ENCODE results near the gene FARS2. TPM values are rescaled to one million over a fixed set of nuclear protein-coding genes. Genes with fewer than 3 reads are reported as not detected.

Gene FARS2
- total RNA-seq, 2 experiments from 2014 or later = 13.8 to 14.3 TPM

GRCh38 chr6:5657684-5658430 is 396.5 kb downstream of the FARS2 start:
- Histone ChIP-seq H3K4me1 (ENCODE audit: insufficient read depth, low read length, poor library complexity, severe bottlenecking) (no peaks in the 10 kb centered on the region), H3K9me2 (ENCODE audit: insufficient read depth, low read length) (no peaks in the 10 kb centered on the region), H4K20me1 (ENCODE audit: insufficient read depth, low read length) (no peaks in the 10 kb centered on the region), H3K9me3 (ENCODE audit: low read length) (no peaks in the 10 kb centered on the region), H2AFZ (ENCODE audit: low read length) (no peak overlapping the region), H3K79me2 (ENCODE audit: insufficient read depth, low read depth, low read length) (no peaks in the 10 kb centered on the region), H3K4me3 (ENCODE audit: low read depth, low read length, poor library complexity, severe bottlenecking) (no peak overlapping the region), H3K4me2 (ENCODE audit: low read length) (no peak overlapping the region), H3K27ac (ENCODE audit: low read depth, low read length, poor library complexity, severe bottlenecking) (no peak overlapping the region), H3K36me3 (ENCODE audit: insufficient read depth, low read length) (no peaks in the 10 kb centered on the region)
- no peak for DNase-seq (ENCODE audit: low spot score)
- no peak for TF ChIP-seq CTCF (conservative IDR thresholded peaks at IDR 0.05; ENCODE audit: low read length)
- no peak for TF ChIP-seq EZH2phosphoT487 (IDR thresholded peaks at IDR 0.05; ENCODE audit: borderline replicate concordance, low read depth, low read length)
- intact Hi-C loops (cut with micrococcal nuclease; ENCODE audit: unreplicated experiment) = no loop called here
- BruUV-seq (replicated peaks) = no TSS peak
- ChIA-PET CTCF (ENCODE audit: unreplicated experiment) (no interaction called here), POLR2A (no interaction called here)

- intact Hi-C loops (cut with micrococcal nuclease; ENCODE audit: unreplicated experiment) = no loop called here
- TF ChIP-seq EZH2phosphoT487 (IDR thresholded peaks at IDR 0.05; ENCODE audit: borderline replicate concordance, low read depth, low read length) = no peak
- no peak for TF ChIP-seq CTCF (conservative IDR thresholded peaks at IDR 0.05; ENCODE audit: low read length)
- no peaks in the 10 kb centered on the region for H3K4me1 ChIP-seq (ENCODE audit: insufficient read depth, low read length, poor library complexity, severe bottlenecking)
- no peak overlapping the region for H3K4me2 ChIP-seq (ENCODE audit: low read length)
- H3K9me3 ChIP-seq (ENCODE audit: low read length) = no peaks in the 10 kb centered on the region
- no TSS peak for BruUV-seq (replicated peaks)
- no peak for DNase-seq (ENCODE audit: low spot score)
- H3K4me3 ChIP-seq (ENCODE audit: low read depth, low read length, poor library complexity, severe bottlenecking) = no peak overlapping the region
- POLR2A ChIA-PET = interaction anchor here (1.1 kb wide), 1 partner anchor 18 kb away, joined by 4 read pairs; no protein-coding TSS in a partner anchor
- H2AFZ ChIP-seq (ENCODE audit: low read length) = no peak overlapping the region
- no peaks in the 10 kb centered on the region for H3K36me3 ChIP-seq (ENCODE audit: insufficient read depth, low read length)
- H3K9me2 ChIP-seq (ENCODE audit: insufficient read depth, low read length) = no peaks in the 10 kb centered on the region
- no peaks in the 10 kb centered on the region for H4K20me1 ChIP-seq (ENCODE audit: insufficient read depth, low read length)
- no peak overlapping the region for H3K27ac ChIP-seq (ENCODE audit: low read depth, low read length, poor library complexity, severe bottlenecking)
- CTCF ChIA-PET (ENCODE audit: unreplicated experiment) = no interaction called here
- H3K79me2 ChIP-seq (ENCODE audit: insufficient read depth, low read depth, low read length) = no peaks in the 10 kb centered on the region
These were observed 398.2 kb downstream of the FARS2 start for GRCh38 chr6:5659467-5659866.

GRCh38 chr6:5660772-5661171 is 399.5 kb downstream of the FARS2 start:
- no peak for DNase-seq (ENCODE audit: low spot score)
- Histone ChIP-seq H3K27ac (ENCODE audit: low read depth, low read length, poor library complexity, severe bottlenecking) (no peak overlapping the region), H3K4me3 (ENCODE audit: low read depth, low read length, poor library complexity, severe bottlenecking) (no peak overlapping the region), H3K79me2 (ENCODE audit: insufficient read depth, low read depth, low read length) (no peaks in the 10 kb centered on the region), H3K9me3 (ENCODE audit: low read length) (no peaks in the 10 kb centered on the region), H3K4me2 (ENCODE audit: low read length) (no peak overlapping the region), H3K4me1 (ENCODE audit: insufficient read depth, low read length, poor library complexity, severe bottlenecking) (peaks cover 12% of the 10 kb centered on the region), H2AFZ (ENCODE audit: low read length) (no peak overlapping the region), H3K36me3 (ENCODE audit: insufficient read depth, low read length) (no peaks in the 10 kb centered on the region), H4K20me1 (ENCODE audit: insufficient read depth, low read length) (no peaks in the 10 kb centered on the region), H3K9me2 (ENCODE audit: insufficient read depth, low read length) (no peaks in the 10 kb centered on the region)
- POLR2A ChIA-PET = no interaction called here
- intact Hi-C loops (cut with micrococcal nuclease; ENCODE audit: unreplicated experiment) = no loop called here
- no TSS peak for BruUV-seq (replicated peaks)
- no peak for TF ChIP-seq CTCF (conservative IDR thresholded peaks at IDR 0.05; ENCODE audit: low read length)
- no peak for TF ChIP-seq EZH2phosphoT487 (IDR thresholded peaks at IDR 0.05; ENCODE audit: borderline replicate concordance, low read depth, low read length)
- CTCF ChIA-PET (ENCODE audit: unreplicated experiment) = no interaction called here
